Stimulated activated CD4-positive, alpha-beta T cell treated with anti-CD3 and anti-CD28 coated beads, Interleukin-4, amount 100 ng/mL, for 4 hours (primary cell): ENCODE results near the gene KCNMA1.

Experiments
- DNase-seq, 2 experiments: peaks; one replicate each; pipeline ENCODE4 v3.0.0-alpha.2; 2020

The KCNMA1 gene

DNA sequence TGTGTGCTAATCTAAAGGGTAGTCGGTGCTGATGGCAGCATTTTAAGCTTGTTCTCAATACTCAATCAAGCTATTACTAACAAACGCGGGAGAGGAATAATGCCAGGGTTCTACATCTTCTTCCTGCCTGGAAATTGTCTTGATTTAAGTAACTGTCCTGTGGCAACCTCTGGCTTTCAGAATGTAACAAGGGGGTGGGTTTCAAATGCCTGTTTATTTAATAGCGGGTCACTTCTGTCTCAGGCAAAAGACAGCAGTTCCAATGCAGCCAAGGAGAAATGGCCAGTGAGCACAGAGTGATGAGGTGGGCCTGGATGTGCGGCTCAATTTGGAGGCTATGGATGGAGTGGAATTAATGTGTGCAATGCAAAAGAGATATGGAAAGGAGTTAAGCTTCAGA lies 692.4 kb downstream of the KCNMA1 start:
- no peak for DNase-seq

- DNase-seq: no peak
These were observed 693.0 kb downstream of the KCNMA1 start for GRCh38 chr10:76944640-76945039.

GRCh38 chr10:76942628-76943416 lies 694.8 kb downstream of the KCNMA1 start:
- no peak for DNase-seq

DNA sequence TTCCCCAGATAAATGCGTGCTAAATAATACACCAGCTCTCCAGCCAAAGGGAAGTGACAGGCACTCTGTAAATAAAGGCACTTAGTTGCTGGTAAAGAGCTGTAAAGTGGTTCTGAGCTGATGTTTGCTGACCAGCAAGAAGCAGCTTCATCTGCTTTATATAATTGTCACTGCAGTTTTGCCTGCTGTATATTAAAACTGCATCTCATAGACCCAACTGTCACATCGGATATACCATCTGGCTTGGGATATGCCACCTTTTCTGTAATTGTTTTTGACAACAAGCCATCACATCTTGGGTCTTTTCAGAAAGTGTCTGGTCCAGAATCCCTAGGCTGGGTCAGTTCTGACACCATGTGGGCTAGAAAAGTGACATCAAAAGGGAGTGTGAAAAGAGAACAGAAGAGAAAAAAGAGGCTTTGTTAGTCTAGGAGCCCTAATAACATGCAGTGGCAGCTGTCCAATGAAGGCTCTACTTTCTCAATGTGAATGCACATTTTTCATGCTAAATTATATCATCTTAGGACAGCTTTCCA lies 697.6 kb downstream of the KCNMA1 start:
- no peak for DNase-seq

DNA sequence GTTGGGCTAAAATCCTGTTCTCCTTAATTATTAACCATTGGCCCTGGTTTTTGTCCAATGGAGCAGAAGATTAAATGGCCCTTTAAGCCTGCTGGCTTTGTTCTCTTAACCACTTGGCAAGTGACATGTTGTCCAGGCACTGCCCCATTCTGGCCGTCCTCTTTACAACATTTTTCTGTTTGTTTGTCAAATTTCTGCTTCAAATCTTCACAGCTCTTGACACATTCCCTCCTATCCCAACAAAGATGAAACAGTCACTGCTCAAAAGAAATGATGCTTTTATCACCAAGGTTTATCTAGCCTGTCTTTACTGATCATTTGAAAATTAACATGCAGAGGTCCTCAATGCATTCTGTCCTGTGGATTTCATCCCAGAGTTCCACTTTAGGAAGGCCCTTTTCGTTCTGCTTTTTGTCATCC lies 700.4 kb downstream of the KCNMA1 start:
- DNase-seq: no peak

DNA sequence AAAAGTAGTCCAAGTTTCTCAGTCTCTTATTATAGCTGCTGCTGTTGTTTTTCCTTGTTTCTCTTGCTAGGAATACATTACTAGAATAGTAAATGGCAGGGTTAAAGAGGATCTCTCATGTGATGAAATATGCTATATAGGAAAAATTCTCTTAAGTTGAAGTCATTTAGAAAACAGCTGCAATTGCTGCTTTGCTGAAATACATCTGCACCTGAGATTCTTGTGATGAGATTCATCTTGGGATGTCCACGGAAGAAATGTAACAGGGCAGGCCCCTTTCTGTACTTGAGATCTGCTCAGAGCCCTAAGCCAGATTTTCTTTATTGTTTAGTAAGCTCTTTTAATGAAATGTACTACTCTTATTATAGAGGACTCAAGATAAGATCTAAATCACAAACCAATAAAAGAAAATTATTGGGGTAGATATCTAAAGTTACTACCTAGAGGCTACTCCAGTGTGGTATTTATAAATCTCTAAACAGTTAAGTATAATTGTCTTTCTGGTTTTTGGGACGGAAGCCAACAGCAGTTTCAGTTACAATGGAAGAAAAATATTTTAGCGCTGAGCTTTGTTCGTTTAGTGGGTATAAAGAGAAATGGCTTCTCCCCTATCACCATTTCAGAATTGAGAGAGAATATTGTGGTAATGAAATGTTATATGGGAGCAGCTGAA lies 701.5 kb downstream of the KCNMA1 start:
- no peak for DNase-seq

- DNase-seq: no peak
These were observed 709.0 kb downstream of the KCNMA1 start for GRCh38 chr10:76928565-76928964.

GRCh38 chr10:76925636-76926405 lies 711.8 kb downstream of the KCNMA1 start:
- no peak for DNase-seq

- no peak for DNase-seq
These were observed 714.9 kb downstream of the KCNMA1 start for GRCh38 chr10:76922666-76923065.

GRCh38 chr10:76921383-76922010 lies 716.1 kb downstream of the KCNMA1 start:
- no peak for DNase-seq

- no peak for DNase-seq
These were observed 717.0 kb downstream of the KCNMA1 start for GRCh38 chr10:76920581-76920980.

DNA sequence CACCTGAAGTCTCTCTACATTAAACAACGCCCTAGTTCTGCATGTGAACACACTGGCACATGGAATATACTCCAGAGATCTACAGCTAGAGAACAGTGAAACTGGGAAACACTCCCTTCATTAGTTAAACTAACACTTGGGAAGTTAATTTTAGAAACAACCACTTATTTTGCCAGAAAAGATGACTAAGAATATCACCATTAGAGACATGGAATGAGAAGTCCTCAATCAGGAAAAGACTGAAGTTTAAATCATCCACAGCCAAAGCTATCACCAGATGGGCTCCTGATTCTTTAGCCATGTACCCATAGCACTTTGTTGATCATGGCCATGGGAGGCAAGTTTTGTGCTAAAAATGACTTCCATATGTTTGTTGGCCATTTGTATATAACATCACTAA lies 719.5 kb downstream of the KCNMA1 start:
- no peak for DNase-seq

DNA sequence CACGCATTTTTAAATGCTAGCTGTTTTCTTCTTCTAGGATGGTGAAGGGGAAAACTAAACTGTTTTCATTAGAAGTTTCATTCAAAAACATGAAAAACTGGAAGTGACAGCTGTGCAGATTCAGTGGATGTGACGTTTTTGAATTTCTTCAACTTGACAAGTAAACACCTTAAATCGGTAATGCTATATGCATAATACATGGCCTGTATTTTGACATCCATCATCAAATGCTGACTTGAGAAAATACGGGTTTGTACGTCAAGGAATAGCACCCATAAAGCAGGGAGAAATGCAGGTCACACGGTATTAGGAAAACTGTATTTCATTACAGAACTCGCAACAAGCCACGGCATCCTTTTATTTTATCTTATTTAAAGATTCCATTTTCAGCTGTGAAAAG lies 720.5 kb downstream of the KCNMA1 start:
- DNase-seq: no peak

DNA sequence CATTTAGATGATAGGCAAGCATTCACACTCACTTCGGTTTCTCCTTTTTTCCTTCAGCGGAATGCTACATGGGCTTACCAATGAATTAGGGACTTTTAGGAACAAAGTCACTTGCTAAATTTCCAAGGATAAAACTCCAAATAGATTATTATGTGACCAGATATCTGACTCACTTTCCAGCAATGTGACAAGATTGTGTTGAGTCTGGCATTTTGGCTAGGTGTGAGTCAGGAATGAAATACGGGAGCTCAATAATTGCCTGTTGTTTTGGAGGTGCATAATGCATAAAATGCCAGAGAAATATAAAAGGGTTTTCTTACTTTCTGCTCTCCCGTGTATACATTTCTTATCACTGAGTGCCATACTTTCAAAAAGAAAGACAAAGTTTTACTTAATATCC lies 721.1 kb downstream of the KCNMA1 start:
- DNase-seq: no peak

DNA sequence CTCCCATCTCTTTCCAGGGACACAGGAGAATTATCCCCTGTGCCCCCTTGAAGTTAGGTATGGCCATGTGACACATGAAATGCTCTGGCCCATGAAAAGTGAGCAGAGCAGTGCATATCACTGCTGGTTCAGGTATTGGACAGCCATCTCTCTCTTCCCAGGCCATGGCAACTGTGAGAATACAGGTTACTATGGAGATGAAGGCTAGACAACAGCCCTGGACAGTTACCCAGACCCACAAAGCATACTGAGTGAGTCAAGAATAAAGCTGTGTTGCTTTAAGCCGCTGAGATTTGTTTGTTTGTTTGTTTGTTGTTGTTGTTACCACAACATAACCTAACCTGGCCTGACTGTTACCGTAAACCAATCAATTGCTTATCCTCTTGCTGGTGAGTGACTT lies 722.3 kb downstream of the KCNMA1 start:
- DNase-seq: no peak

DNA sequence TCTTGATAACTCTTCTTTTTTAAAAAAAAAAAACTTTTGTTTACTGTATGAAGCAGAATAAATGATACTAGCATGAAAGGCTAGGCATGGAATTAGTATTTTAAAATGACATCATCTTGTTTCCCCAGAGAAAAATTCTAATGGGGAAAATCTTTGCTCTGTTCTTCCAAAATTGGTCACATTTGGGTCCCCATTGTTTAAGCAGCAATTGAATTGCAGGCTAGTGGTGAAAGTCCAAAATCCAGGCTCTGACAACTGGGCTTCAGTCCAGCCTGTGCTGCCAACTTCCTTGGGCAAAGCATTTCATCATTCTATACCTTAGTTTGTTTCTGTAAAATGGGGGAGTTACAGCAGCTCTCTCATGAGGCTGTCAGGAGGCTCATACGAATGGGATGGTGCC lies 726.4 kb downstream of the KCNMA1 start:
- DNase-seq: no peak

DNA sequence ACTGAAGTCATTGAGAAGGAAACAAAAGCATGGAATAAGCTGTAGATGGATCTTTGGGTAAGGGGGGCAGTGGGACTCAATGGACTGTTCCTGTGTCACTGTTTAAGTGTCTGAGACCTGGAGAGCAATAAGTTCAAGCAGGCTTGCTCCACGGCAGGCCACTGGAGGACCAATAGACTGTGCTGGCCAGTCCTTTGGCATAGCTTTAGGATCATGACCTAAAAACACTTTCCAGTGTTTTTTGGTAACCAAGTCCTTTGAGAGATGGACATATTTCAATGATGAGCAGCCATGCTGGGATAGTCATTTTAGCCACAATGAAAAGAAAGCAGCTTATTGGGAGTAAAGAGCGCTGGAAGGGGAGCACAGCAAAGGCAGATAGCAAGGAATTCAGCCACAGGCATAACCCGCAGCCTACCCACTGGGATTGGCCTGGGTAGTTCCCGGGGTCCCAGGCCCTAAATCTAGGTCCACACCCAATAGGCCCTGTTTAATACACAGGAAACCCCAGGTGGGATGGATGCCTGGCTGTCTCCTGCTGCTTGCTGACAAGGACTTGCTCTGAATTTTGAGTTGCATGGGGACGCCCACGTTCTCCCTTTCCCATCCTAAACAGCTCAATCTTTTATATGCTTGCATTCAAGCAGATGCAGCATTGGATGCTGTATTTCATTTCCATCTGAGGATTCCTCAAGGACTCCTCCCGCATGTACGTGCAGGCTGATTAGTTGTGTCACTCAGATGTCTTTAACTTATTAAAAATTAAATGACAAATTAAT lies 727.2 kb downstream of the KCNMA1 start:
- DNase-seq: no peak

DNA sequence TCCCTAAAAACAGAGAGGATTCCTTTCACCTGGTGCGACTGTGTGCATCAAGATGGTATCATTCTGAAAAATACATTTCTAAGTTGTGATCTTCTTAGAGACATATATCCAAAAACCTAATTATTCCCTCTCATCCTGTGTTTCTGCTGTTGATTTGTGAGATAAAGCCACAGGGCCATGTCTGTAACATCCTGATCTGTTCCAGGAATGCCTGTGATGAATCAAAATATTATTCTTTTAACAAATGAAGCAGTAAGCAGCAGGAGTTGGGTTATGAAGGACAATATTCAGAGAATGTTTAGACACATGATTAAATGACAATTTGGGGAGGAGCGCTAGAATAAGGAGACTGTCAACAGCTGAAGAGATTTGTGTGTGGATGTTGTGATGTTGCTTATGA lies 731.4 kb downstream of the KCNMA1 start:
- no peak for DNase-seq

- DNase-seq: no peak
These were observed 732.4 kb downstream of the KCNMA1 start for GRCh38 chr10:76905251-76905650.

DNA sequence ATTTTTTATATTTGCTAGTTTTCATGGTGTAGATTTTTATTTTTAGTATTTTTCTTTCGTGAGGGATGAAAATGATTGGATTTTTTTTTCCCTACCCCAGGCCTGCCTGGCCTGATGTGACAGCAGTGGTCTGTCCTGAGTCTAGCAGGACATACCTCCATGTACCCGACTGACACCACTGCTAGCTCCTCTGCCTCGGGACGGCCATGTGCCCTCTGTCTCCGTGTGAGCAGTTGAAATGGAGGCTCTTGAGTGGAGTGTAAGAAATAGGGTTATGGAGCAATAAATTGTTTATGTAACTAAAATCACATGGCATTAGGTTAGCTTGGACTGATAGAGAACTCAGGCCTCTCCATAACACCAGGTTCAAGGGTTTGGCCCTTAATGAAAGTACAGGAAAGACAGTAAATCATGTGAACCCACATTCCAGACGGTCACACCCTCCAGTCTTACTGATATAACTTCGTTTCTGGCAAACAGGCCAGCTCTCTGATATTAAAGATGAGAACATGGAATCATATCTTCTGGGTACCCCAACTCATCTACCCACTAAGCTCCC lies 734.1 kb downstream of the KCNMA1 start:
- DNase-seq: no peak

DNA sequence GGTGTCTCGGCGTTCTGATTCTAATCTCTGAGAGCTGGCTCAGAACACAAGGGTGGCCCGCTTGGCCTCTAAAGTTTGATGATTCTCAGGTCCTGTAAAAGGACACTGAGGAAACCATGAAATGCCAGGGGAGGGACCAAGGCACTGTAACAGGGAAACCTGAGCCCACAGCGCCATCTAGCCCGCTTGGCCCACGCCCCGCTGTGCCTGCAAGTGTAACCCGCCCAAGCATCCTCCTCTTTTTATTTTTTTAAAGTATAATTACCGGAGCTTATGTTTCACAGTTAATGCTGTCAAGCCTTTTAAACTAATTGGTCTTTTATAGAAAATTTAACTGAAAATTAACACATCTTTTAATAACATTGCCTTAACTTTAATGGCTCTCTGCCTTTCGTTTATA lies 734.7 kb downstream of the KCNMA1 start:
- no peak for DNase-seq

DNA sequence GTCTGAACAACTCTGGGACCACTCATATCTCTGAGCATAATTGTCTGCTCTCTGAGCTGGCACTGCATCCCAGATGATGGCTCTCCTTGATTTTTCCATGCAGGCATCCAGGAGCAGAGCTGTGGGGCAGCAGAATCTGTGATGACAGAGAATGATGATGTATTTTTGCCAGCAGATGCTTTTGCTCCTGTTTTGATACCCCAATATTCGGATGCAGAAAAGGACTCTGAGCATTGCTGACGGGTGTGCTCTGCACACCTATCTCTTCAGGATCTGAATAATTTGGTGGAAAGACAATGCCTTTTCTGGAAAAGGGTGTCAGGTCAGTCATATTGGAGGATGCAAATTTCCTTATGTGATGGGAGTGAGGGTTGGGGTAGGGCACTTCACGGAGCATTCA lies 735.9 kb downstream of the KCNMA1 start:
- DNase-seq: no peak
